Heart left ventricle (tissue), 16 donors: ENCODE results near the gene DYNC2H1. TPM values are rescaled to one million over a fixed set of nuclear protein-coding genes. Genes with fewer than 3 reads are reported as not detected.
"Not testable (repeated sequence)": the region's sequence is repeated elsewhere in the genome, so short reads cannot be mapped to it uniquely, and the experiment has no call there.

Experiments used
- ATAC-seq, 4 donors: fragments of 200-7000 bp; cut with Tn5 transposase; one replicate each; pipeline ENCODE4 v1.9.1; 2020 to 2022; ENCODE audit warnings: moderate library complexity in 4 of 4, mild to moderate bottlenecking in 3 of 4, moderate number of reproducible peaks in 1 of 4
- DNase-seq, 5 donors: peaks; one replicate each; pipeline ENCODE4 v3.0.0-alpha.2; 2020
- H3K27ac ChIP-seq, 12 donors: fragments of 200-600 bp; sonication (generic) in 4 of 12; one replicate each; pipeline versions ENCODE4 v1.5.0 to v1.8.0; 2016 to 2022; ENCODE audit warnings: mild to moderate bottlenecking in 2 of 12
- H3K27me3 ChIP-seq, 9 donors: fragments of 200-600 bp; sonication (generic) in 2 of 9; one replicate each; pipeline versions ENCODE4 v1.5.1 to v1.8.0; 2016 to 2022; ENCODE audit warnings: mild to moderate bottlenecking in 3 of 9
- H3K36me3 ChIP-seq, 9 donors: fragments of 200-600 bp; sonication (generic) in 2 of 9; one replicate each; pipeline versions ENCODE4 v1.5.0 to v1.8.0; 2018 to 2022; ENCODE audit warnings: mild to moderate bottlenecking in 2 of 9
- H3K4me1 ChIP-seq, 12 donors: fragments of 200-600 bp; sonication (generic) in 4 of 12; one replicate each; pipeline versions ENCODE4 v1.5.0 to v1.8.0; 2016 to 2022; ENCODE audit warnings: mild to moderate bottlenecking in 3 of 12
- H3K4me3 ChIP-seq, 12 donors: fragments of 200-600 bp; sonication (generic) in 4 of 12; one replicate each; pipeline versions ENCODE4 v1.5.0 to v1.8.0; 2017 to 2022; ENCODE audit warnings: mild to moderate bottlenecking in 9 of 12, moderate library complexity in 4 of 12
- H3K9me3 ChIP-seq, 12 donors: fragments of 200-600 bp; sonication (generic) in 4 of 12; one replicate each; pipeline versions ENCODE4 v1.5.0 to v1.8.0; 2016 to 2022; ENCODE audit warnings: mild to moderate bottlenecking in 1 of 12
- POLR2A ChIP-seq, 2 donors: fragments of 450-650 bp; IDR thresholded peaks; one replicate each; pipeline ENCODE4 v1.6.1; 2017; ENCODE audit warnings: antibody characterized with exemption in 2 of 2, mild to moderate bottlenecking in 2 of 2, moderate library complexity in 2 of 2
- WGBS, 4 donors: extraction: QIAGEN DNeasy Blood & Tissue Kit in 2 of 4; methylation state at CpG; one replicate each; pipeline versions ENCODE4 v1.1.5 to v1.1.7; 2013 to 2018; 5-methylcytosine and 5-hydroxymethylcytosine counted together
- intact Hi-C, 10 donors: fragments of 100-400 bp; cut with DNase I; formaldehyde crosslinking; loops; one replicate each; pipeline versions ENCODE4 v1.11.1 to v1.14.2; 2022
- polyA plus RNA-seq, 2 donors: library from polyadenylated mRNA; stranded (reverse); fragments of 200-250 nt; gene quantifications; one replicate each; pipeline ENCODE4 v1.2.3, GENCODE V29; 2013
- total RNA-seq, 9 donors: library from RNA; depleted of rRNA in 2 of 9; stranded (reverse); fragments of >200 nt in 2 of 9; fragmentation: NEBNext Ultra II Directional in 3 of 9; extraction: Animal tissue kit (Norgen Biotek cat#: 25700) in 3 of 9; gene quantifications; one replicate each; pipeline versions ENCODE4 v1.1.0 to v1.2.4, GENCODE V29; 2016 to 2023
- TF ChIP-seq, protein P1 (sequence below), 12 donors: fragments of 200-600 bp; sonication (generic) in 4 of 12; IDR thresholded peaks; one replicate each; pipeline versions ENCODE4 v1.5.0 to v1.8.0; 2018 to 2022; ENCODE audit warnings: antibody characterized with exemption in 12 of 12, mild to moderate bottlenecking in 5 of 12
- donor health status: ischemic (EF 13 %, LVEDD 7.1; RV severe dilation, severe dysfunction).
- donor health status: healthy with polysubstance abuse.
- donor health status: DM: no; HTN: yes; CAD: no.
- donor health status: DM: no; HTN: no; CAD: no.
- donor health status: ischemic (EF 25% LVEDD 6.9; RV normal size, moderate dysfunction).
- donor health status: ischemic (EF 25% LVEDD 5.7; RV mildly dilated, moderate dysfunction).
- donor health status: healthy.
- donor health status: DM: yes; HTN: yes; CAD: no.
- donor health status: ischemic (EF 35%, LVEDD 5.7; RV mildly dilated, moderate dysfunction).
- donor health status: nonischemic (EF 11% LVEDD 7.7; RV severe dilation, severe dysfunction).
- donor health status: DM: yes; HTN: yes; CAD: no.
- donor health status: PGD.
- donor health status: ischemic (EF 29% LVEDD 5.4; RV normal size, mild dysfunction).
- donor health status: nonischemic (EF 23%, LVEDD 6.1; RV moderate dilation, normal function).

DYNC2H1 gene
- total and polyA plus RNA-seq, 11 donors = 2.3 to 7.2 (median 3.7) TPM

DNA sequence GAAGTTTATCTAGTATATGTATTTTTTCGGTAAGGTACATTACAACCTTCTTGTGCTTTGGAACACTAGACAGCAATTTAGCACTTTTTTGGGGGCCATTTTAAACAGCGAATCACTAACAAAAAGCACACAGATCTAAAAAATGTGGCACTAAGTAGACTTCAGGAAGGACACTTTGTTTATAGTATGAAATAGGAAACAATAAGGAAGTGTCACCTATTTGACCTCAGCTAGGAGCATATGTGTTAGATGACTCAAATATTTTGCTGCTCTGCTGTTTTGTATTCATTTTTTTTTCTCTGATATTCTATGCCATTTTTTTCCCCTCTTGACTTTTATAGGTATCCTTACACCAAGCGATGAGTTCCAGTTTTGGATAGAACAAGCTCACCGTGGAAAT lies 5.6 kb downstream of the DYNC2H1 start:
- intact Hi-C loops = no loop called here
- TF ChIP-seq POLR2A (IDR thresholded peaks at IDR 0.05) = no peak
- TF ChIP-seq, protein P1, sequence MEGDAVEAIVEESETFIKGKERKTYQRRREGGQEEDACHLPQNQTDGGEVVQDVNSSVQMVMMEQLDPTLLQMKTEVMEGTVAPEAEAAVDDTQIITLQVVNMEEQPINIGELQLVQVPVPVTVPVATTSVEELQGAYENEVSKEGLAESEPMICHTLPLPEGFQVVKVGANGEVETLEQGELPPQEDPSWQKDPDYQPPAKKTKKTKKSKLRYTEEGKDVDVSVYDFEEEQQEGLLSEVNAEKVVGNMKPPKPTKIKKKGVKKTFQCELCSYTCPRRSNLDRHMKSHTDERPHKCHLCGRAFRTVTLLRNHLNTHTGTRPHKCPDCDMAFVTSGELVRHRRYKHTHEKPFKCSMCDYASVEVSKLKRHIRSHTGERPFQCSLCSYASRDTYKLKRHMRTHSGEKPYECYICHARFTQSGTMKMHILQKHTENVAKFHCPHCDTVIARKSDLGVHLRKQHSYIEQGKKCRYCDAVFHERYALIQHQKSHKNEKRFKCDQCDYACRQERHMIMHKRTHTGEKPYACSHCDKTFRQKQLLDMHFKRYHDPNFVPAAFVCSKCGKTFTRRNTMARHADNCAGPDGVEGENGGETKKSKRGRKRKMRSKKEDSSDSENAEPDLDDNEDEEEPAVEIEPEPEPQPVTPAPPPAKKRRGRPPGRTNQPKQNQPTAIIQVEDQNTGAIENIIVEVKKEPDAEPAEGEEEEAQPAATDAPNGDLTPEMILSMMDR (IDR thresholded peaks at IDR 0.05) = no peak
- Histone ChIP-seq H3K4me1 (peaks cover 0 to 10% (median 0%) of the 10 kb centered on the region in 12 donors), H3K27ac (no peak overlapping the region), H3K4me3 (no peak overlapping the region), H3K27me3 (no peaks in the 10 kb centered on the region), H3K9me3 (no peaks in the 10 kb centered on the region), H3K36me3 (peaks cover 0 to 35% (median 5%) of the 10 kb centered on the region in 9 donors)
- WGBS, 4 donors = 91 to 93% (median 92%) methylated on average over 4 of the region's 4 CpGs
- ATAC-seq (no peak), DNase-seq (no peak)

DNA sequence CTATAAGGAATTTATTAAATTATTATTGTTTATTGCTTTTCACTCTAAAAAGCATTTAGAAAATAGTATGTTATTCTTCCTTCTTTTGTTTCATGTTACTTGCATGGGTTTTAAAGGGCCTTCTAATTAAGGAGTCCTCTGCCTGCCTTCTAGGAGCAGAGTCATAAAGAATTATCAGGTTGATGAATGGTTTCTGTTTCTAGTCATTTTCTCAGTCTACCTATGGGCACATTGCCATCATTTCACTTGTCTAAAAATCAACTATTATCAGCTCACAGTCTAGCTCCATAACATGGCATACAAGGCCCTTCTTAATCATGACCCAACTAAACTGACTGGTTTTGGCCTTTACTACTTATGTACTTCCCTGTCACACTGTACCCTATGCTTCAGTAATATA lies 16.2 kb downstream of the DYNC2H1 start:
- TF ChIP-seq, protein P1 (IDR thresholded peaks at IDR 0.05) = no peak
- no peak for TF ChIP-seq POLR2A (IDR thresholded peaks at IDR 0.05)
- Histone ChIP-seq H3K36me3 (peaks cover 0 to 85% (median 16%) of the 10 kb centered on the region in 9 donors), H3K27me3 (no peaks in the 10 kb centered on the region), H3K9me3 (no peaks in the 10 kb centered on the region), H3K4me1 (no peaks in the 10 kb centered on the region), H3K4me3 (no peak overlapping the region), H3K27ac (no peak overlapping the region)
- DNase-seq (no peak), ATAC-seq (no peak)
- intact Hi-C loops = loop anchor here in 1 of 10 donors (10.0 kb wide), 1 partner anchor 61 kb away; no protein-coding TSS in a partner anchor

DNA sequence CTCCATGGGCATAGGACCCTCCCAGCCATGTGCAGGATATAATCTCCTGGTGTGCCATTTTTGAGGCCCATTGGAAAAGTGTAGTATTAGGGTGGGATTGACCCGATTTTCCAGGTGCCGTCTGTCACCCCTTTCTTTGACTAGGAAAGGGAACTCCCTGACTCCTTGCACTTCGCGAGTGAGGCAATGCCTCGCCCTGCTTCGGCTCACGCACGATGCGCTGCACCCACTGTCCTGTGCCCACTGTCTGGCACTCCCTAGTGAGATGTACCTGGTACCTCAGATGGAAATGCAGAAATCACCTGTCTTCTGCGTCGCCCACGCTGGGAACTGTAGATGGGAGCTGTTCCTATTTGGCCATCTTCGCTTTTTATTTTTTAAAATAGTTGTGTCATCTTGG lies 32.8 kb downstream of the DYNC2H1 start:
- intact Hi-C loops, DNase-seq, ATAC-seq, H3K27ac ChIP-seq, H3K4me1 ChIP-seq, H3K9me3 ChIP-seq, H3K4me3 ChIP-seq, H3K27me3 ChIP-seq: not testable (repeated sequence)
- peaks cover 0 to 34% (median 8%) of the 10 kb centered on the region in 9 donors for H3K36me3 ChIP-seq
- WGBS, 4 donors = 95 to 99% (median 97%) methylated on average over 13 of the region's 13 CpGs

DNA sequence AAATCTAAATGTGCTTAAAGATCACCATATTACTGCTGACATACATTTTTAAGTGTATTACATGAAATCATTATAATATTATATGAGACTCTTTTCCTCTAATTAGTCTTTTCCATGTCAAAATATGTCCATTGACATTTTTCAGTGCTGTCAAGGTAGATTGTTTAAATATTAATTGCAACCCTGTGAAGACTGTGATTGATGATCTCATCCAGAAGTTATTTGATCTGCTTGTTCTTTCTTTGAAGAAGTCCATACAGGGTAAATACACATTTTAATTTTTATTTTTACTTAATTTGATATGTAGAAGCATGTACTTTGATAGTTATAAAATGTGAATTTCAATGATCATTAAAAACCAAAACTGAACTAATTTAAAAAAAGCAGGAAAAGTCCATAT lies 38.4 kb downstream of the DYNC2H1 start:
- H3K36me3 ChIP-seq = peaks cover 0 to 64% (median 5%) of the 10 kb centered on the region in 9 donors
- no peak for TF ChIP-seq POLR2A (IDR thresholded peaks at IDR 0.05)
- TF ChIP-seq, protein P1 (IDR thresholded peaks at IDR 0.05) = no peak
- H3K4me3 ChIP-seq = no peak overlapping the region
- no peak for DNase-seq
- H3K4me1 ChIP-seq = no peaks in the 10 kb centered on the region
- no peak overlapping the region for H3K27ac ChIP-seq
- no peaks in the 10 kb centered on the region for H3K9me3 ChIP-seq
- ATAC-seq = no peak
- H3K27me3 ChIP-seq = no peaks in the 10 kb centered on the region
- intact Hi-C loops = no loop called here

DNA sequence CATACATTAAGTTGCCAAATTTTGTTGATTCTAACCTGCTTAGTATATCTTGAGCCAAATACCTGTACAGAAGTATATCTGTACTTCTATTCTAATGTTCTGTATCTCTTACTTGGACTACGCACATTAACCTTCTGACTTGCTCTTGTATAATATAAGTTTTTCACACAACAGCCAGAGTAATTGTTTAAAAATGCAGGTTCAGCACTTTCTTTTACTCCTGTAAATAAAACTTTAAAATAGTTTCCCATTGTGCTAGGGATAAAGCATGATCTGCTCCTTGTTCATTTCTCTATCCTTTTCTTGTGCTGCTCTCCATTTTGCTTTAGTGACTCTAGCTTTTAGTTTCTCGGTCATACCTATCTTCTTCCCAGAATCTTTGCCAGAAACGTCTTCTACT lies 48.3 kb downstream of the DYNC2H1 start:
- Histone ChIP-seq H3K27ac (no peak overlapping the region), H3K4me3 (no peak overlapping the region), H3K27me3 (no peaks in the 10 kb centered on the region), H3K36me3 (peaks cover 0 to 92% (median 4%) of the 10 kb centered on the region in 9 donors), H3K4me1 (no peaks in the 10 kb centered on the region), H3K9me3 (no peaks in the 10 kb centered on the region)
- intact Hi-C loops = no loop called here
- ATAC-seq (no peak), DNase-seq (no peak)
- TF ChIP-seq, protein P1 (IDR thresholded peaks at IDR 0.05) = no peak
- TF ChIP-seq POLR2A (IDR thresholded peaks at IDR 0.05) = no peak
- WGBS, 4 donors = 95 to 97% (median 95%) methylated on average over 3 of the region's 3 CpGs
